ENCODE data around the gene AMBRA1.

AMBRA1 gene

DNA sequence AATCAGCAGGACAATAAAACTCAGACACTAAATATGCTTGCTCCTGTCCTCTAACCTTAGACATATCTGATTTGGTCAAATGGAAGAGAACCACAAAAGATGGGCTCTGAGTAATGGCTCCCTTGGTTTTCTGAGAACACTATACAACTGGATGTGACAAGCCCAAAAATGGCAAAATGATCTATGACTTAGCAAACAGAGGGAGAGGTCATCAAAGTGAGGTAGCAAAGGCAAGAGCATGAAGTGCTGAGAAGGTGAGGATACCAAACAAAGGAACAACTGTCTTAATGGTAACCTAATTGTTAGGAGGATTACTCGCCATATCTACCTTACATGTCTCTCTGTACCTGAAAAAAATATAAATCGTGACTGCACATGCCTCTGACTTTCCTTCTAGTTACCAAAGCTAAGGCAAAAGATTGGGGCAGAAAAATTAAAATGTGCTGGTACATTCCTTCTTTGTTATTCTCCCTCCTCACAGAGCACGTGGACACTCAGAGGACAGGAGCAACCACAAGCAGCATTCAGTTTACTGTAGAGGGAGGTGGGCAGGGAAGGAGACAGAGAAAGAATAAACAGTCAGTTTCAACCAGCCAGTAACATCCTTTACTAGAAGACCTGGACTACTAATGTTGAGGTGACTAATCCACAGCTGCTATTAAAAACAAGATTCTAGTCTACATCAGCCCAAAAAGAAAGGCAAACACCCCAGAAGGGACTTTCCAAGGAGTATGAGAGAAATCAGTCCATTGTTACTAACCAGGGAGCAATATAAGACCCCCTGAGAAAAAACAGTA is 88.8 kb downstream of the AMBRA1 start:
- no peak for DNase-seq

DNA sequence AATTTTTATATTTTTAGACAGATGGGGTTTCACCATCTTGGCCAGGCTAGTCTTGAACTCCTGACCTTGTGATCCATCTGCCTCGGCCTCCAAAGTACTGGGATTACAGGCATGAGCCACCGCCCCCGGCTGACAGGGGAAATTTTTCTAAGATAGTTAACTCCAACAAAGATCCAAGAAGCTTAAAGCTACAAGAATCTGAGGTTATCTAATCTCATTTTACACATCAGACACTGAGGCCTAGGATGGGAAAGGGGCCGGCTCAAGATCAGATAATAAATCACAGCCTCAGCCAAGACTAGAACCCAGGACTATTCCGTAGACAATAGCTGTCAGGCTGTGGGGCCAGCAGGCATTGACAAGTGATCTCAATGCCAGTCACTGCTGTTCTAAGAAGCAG is 94.0 kb downstream of the AMBRA1 start:
- DNase-seq = no peak

DNA sequence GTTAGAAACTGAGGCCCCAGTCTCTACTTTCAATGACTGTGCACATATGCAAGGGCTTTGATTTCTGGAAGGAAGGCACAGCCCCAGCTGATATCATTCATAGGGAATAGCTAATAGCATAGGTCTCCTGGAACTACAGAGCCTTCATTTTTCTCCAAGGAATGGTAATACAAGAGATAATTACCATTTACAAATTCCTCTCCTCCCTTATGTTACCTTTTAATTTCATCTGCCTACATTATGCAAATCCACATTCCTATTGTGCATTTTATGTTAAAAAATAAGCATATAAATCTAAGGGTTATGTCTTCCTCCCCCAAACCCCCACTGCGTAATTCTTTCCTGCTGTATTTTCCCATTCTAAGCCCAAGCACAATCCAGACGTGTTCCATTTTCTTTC is 94.9 kb downstream of the AMBRA1 start:
- DNase-seq = no peak

DNA sequence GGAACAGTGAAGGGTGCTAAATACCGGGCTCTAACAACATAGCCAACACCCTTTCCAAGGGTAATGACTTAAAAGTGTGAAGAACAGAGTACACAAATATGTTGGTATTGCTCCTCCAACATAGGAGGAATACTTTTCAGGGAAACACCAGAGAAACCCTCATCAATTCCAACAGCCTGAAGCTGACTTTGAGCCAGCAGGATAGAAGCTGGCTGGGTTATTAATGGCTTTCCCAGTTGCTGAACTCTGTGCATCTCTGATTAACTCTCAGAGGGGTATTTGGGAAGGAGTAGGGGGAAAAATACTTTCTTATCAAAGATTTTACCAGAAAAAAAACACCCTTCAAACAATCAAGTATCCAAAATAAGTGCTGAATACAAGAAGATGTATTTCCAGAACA is 95.6 kb downstream of the AMBRA1 start:
- no peak for DNase-seq

DNA sequence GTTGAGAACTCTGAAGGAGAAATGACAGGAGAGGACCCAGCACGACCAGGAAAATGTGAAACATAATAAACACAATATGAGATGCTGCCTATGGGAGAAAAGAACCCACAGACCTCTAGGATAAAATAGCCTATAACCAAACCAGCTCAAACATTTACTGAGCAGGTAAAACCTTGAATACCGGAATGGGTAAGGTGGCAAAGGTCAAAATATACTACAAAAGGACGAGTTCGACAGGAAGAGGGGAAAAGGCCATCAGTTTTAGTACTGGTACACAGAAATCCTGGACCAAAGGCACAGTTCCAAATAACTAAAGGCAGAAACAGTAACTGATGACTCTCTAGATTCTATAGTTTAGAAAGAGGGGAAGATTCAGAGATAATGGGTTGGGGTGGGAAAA is 96.3 kb downstream of the AMBRA1 start:
- no peak for DNase-seq

DNA sequence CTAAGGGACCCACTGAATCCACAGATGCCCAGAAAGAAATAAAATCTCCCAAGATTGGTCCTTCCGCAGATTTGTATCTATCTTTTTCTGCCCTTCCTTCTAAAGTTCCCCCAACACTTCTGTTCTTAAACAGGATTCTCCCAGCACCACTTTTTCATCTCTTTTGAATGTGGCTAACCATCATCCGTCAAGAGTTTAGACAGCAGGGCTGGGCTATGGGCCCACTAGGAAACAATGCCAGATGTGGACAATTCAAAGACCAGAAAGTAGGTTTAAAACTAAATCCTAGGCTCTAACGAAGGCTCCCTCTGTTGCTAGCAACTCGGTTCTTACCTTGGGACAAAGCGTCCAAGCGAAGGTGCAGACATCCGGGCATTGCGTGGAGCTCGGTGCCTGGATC is 100.0 kb downstream of the AMBRA1 start:
- DNase-seq = no peak

DNA sequence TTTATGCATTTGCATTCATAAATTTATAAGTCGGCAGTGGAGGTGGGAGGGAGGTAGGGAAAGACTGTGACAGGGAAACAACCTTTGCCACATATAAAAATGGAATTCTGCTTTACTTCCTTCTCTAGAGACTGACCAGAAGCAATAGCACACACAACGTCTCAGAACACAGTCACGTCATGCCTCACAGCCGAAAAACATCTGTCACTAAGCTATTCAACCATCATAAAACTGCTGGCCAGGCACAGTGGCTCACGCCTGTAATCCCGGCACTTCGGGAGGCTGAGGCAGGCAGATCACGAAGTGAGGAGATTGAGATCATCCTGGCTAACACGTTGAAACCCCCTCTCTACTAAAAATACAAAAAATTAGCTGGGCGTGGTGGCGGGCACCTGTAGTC is 101.3 kb downstream of the AMBRA1 start:
- DNase-seq = no peak

DNA sequence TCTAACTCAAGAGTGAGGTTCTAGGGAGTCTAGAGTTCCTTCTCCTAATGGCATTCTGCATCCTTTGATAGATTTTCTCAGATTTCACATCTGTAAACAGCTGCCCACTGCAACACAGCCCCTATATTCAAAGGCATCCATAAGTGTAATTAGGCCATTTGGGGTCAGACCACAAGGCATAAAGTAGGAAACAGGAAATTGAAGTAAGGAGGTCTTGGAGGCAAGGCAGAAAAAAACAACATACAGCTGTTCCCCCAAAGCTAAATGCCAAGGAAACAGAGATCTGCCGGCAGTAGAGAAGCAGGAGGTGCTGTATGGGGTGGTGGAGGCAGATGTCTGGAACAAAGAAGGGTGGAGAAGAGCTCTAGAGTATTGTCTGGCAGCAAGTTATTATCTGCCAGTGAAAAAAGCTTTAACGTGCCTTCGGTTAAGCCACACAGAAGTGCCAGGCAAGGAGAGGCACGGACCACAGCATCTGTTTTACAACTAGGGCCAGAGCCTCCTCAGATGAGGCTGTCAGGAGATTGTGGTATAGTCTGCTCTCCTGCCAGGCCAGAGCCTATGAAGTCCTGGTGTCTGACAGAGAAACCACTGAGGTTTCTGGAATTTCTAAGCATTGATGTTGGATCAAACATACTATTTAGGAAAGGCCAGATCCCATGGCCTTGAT is 102.0 kb downstream of the AMBRA1 start:
- no peak for DNase-seq

DNA sequence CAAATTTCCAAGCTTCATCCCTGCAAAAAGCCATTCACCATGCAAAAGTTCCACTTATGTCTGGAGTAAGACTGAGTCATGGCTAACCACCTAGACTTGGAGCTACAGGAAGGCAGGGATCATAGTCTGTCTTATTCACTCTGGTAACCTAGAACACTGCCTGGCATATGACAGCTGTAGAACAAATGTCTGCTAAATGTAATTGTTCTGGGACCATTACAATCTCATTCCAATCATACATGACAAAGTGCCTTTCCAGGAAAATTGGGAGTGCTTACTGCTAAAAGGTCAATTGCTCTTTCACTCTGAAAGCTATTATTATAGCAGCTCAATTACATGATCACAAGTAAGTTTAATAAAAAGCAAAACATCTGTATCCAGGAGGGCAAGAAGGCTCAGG is 103.2 kb downstream of the AMBRA1 start:
- no peak for DNase-seq

DNA sequence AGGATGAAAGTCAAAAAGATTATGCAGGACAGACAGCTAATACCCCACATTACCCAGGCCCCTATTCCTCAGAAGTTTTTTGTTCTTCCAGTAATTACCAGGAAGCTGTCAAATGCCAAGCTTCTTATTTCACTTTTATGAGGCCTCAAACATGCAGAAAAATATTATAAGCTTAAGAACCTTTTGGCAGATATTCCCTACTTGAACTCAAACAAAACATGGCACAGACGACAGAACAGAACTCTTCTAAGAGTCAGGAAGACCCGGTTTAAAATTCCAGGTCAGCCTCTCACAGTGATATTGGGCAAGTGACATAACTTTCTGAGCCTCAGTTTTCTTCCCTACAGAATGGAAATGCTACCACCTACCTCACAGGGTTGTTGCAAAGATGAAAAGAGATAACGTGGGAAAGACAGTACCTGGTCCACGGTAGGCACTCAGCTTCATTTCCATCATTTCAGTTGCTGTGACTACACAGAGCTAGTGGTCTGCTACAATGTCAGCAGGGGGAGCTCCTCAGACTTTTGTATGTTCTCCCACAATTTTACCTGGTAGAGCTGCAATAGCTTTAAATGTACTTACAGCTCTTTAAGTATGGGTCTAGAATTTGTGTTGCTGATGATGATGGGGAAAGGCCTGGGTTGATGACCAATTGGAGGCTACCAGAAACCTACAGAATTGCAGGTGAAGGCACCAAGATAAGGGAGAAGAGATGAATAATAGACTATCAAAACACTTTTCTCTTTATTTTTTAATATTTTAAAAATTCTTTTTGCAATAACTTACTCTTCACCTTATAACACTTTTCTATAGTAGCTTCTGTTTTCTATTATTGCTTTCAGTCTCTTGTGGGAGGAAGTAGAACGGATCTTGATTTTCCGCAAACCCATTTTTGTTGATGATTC is 103.9 kb downstream of the AMBRA1 start:
- peak; percentile 52 for DNase-seq

DNA sequence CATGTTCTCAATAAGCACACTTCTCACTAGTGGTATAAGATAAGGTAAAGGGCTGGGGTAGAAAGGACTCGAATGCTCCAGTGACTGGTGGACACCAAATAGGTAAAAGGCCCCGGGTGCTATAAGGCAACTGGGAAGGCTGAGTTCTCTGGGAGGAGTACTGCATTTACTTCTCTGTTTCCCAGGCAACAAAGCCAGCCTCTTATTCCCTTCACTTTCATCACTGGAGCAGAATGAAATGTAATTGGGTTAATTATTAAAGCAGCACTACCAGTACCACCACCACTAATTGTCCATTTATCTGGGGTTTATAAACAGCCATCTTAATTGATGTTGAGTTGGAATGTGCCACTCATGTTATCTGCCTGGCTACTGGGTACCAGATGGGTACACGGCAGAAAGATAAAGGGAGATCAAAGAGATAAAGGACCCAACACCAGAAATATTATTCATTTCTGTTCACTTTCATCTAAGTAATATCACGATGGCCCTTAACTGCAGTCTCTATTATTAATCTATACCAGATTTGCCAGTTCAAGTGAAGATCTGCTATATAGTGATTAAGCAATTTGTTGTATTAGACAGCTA is 107.9 kb downstream of the AMBRA1 start:
- no peak for DNase-seq

DNA sequence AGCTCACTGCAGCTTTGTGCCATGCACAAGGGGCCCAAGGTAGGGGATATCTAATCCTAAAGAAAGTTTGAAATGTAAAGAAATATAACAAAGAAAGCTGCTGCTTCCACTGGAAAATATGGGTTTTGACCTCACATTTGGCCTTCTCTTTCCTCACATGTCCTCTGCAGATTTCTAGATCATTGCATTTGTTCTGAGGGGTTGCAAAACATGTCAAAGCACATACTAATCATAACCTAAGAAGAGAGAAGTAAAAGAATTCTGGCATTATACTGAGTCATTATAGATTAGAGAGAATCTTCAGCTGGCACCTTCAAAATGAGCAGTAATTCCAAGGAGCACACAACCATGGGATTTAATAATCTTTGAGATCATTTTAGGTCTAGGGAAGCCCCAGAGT is 109.7 kb downstream of the AMBRA1 start:
- DNase-seq = no peak

DNA sequence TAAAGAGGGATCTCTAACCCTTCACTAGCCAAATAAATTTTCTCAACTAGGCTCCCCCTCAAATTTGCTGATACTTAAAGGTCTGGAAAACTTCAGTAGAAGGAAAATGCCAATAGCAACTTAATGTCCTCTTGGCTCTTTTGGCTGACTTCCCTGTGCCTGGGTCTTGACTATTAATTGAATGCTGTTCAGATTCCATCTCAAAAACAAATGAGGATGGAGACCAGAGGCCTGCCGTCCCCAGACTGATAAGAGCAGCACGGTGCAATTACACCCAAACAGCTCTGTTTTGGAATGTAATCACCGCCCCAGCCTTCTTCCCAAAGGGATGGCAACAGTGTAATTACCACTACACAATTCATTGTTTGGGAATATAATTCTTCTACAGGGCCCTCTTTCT is 112.9 kb downstream of the AMBRA1 start:
- DNase-seq = no peak

DNA sequence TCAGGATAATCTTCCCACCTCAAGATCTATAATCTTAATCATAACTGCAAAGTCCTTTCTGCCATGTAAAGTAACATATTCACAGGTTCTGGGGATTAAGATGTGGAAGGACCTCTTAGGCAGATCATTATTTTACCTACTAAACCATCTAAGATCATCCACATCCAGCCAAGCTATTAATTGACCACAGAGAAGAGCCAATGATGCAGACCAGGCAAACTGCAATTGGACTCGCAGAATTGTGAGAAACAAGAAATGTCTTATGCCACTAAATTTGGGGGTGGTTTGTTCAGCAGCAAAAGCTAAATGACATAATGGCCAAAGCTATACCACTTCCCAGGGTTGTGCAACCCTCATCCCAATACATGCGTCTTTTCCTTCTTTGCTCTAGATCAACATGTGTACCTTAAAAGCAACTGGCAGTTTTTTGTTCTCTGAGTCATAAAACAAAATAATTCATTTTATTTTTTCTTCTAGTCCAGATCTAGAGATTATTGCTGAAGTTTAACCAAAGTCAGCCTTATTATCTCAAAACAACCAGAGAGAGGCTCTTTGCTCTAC is 113.6 kb downstream of the AMBRA1 start:
- DNase-seq = no peak

DNA sequence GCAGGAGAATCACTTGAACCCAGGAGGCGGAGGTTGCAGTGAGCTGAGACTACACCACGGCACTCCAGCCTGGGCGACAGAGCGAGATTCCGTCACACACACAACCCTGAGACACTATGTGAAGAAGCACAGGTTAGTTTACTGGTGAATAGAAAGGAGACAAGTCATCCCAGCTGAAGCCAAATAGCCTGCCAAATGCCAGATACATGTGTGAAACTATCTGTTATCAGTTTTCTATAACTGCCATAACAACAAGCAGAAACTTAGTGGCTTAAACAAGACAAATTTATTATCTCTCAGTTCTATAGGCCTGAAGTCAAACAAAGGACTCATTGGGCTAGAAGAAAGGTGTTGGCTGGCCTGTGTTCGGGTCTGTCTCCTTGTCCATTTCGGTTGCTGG is 114.2 kb downstream of the AMBRA1 start:
- DNase-seq = no peak

DNA sequence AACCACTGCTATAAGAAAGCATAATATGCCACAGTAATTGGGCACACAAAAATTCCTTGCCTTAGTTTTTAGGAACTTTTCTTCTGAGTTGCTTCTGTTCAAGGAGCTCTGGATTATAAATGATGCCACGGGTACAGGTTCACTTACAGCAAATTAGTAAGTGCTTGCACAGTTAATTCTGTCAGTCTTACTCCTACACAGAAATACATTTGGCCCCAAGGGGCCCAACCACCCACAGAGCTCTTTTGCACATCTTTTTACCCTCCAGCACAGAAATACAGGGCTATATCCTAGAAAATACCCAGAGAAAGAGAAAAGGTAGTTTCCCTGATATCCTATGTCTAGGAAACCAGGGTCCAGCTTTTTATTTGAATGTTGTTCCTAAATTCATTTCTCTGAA is 115.6 kb downstream of the AMBRA1 start:
- no peak for DNase-seq

DNA sequence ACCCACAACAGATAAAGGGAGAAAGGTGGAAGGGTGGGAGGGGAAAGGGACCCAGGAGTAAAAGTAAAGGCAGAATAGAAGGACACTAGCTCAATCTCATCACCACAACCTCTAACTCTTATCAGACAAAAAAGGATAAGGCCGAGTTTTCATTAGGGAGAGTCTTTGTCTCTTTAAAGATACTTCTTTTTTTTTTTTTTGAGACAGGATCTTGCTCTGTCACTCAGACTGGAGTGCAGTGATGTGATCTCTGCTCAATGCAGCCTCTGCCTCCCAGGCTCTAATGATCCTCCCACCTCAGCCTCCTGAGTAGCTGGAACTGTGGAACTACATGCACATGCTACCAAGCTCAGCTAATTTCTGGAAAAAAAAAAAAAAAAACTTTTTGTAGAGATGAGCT is 116.7 kb downstream of the AMBRA1 start:
- no peak for DNase-seq

DNA sequence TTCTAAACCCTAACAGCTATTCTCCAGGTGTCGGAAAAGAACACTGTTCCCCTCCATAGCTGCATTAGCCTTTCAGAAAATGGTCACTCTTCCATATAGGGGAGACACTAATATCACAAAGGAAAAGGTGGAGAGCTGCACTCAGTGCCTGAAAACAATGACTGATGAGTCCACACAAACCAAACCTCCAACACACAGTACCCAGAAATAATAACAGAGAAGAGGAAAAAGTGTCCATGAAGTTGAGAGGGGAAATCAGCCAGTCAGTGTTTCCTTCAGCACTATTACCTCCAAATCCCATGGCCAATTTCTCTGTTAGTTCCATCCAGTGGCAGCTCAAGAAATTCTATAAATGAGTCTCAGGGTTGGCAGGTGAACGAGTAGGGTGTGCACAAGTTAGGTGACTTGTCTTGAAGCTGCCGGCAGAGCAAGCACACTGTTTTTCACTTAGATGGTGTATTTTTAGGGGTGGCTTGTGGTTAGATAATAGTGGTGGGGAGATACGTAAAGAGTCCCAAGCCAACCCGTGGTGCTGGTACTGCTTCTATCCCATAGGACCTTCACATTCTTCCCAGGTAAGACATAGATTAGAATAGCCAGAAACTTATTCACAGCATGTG is 117.8 kb downstream of the AMBRA1 start:
- no peak for DNase-seq

DNA sequence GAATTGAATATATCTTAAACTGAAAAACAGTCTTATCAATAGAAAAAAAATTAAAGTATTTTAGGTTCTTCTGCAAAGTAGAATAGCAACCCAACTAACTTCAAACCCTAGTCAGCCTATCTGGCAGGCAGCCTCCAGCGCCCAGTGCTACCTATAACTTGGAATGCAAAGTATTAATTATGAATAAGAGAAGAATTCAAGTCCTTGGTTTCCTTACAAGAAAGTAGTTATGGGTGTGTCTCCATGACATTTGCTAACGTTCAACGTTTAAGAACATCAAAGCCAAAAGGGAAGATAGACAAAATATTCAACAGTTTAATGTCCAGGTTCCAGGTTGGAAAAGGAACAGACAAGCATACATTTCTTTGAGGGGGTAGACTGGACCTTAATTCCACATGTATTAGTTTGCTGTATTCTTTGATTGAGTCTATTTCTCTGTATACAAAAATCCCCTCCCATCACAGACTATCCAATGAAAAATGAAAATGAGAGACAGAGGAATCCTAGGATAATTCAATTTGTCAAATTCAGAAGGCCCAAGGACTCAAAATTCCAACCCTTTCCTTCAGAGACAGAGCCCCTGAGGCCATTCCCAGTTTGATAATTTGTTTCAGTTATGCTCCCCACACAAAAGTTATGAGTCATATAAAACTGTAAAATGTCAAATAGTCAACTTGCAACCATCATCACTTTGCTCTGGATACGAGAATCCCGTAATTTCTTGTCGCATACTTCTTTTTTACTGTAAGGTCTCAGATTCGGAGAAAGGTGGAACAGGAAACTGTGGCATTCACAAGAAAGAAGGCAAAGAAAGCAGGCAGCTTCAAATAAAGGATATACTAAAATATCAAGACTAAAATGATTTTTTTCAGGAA is 118.5 kb downstream of the AMBRA1 start:
- DNase-seq = no peak

DNA sequence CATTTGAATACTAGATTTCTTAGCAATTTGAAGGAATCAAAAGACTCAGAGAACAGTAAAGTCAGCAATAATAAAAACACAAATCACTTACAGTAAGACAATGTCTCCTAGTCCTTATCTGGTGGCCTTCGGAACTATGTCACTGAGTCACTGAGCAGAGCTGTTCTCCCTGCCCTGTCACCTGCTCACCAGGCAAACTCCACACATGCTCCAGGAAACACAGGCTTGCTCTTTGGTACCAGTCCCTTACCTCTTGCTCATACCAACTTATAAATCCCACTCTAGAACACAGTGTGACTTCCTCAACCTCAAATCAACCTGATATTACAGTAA is 121.2 kb downstream of the AMBRA1 start:
- DNase-seq = no peak

DNA sequence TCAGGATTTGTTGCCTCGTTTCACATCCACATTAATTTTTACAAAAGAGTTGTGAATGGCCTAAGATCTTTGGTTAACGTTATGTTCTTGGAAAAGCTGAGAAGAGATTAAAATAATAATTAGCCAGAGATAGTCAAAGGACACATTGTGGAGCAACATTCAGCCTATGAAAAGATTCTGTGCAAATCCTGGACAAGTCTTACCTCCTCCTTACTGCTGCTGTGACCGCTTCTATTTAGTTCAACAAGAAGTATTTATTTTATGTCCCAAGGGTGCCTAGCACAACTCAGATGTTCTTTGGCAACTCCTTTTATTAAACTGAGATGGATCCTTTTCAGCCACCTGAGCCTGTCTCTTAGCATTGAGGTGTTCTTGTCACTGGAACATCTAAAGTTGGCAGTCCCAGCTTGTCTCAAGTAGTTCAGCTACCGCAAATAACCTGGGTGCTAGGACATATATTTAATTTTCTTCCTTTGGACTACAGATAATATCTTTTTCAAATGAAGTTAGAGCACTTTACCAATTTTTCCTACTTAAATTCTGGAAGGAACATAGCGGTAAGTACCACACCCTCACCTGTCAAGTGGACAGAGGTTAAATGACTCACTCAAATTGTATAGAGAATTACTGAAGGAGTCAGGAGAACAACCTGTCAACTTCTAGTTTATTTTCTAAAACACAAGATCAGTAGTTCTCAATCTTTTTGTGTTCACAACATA is 121.7 kb downstream of the AMBRA1 start:
- DNase-seq = no peak

Data from NCI-H345 (cell line).